ENCODE data around the gene FHOD3.

DNA sequence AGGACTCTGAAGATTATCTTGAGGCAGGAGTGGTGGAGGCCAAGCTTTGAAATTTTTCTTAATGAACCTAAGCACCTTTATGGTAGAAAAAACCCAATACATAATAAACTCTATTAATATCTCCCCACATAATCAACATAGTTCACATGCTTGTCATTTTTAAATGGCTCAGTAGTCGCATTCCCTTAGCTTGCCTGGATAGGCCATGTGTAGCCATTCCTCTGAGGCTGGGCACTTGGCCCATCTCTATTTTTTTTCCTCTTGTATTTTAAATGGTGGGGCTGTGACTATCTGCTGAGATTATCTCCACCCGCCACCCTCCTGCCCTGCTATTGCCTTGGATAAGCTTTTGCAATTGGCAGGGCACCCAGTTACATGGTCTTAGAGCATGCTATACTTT is 143.1 kb downstream of the FHOD3 start:
- TF ChIP-seq, protein P1, sequence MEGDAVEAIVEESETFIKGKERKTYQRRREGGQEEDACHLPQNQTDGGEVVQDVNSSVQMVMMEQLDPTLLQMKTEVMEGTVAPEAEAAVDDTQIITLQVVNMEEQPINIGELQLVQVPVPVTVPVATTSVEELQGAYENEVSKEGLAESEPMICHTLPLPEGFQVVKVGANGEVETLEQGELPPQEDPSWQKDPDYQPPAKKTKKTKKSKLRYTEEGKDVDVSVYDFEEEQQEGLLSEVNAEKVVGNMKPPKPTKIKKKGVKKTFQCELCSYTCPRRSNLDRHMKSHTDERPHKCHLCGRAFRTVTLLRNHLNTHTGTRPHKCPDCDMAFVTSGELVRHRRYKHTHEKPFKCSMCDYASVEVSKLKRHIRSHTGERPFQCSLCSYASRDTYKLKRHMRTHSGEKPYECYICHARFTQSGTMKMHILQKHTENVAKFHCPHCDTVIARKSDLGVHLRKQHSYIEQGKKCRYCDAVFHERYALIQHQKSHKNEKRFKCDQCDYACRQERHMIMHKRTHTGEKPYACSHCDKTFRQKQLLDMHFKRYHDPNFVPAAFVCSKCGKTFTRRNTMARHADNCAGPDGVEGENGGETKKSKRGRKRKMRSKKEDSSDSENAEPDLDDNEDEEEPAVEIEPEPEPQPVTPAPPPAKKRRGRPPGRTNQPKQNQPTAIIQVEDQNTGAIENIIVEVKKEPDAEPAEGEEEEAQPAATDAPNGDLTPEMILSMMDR (IDR thresholded peaks at IDR 0.05 in 8 of 11, conservative IDR thresholded peaks at IDR 0.05 in 3 of 11), result no peak
- TF ChIP-seq POLR2A (IDR thresholded peaks at IDR 0.05), result no peak

Measured in spleen (tissue), 7 donors.